ENCODE results near the gene WNT9A. TPM values are rescaled to one million over a fixed set of nuclear protein-coding genes. Genes with fewer than 3 reads are reported as not detected.

WNT9A gene
- total RNA-seq, 1 experiment from 2014 or later, result 1.5 TPM

DNA sequence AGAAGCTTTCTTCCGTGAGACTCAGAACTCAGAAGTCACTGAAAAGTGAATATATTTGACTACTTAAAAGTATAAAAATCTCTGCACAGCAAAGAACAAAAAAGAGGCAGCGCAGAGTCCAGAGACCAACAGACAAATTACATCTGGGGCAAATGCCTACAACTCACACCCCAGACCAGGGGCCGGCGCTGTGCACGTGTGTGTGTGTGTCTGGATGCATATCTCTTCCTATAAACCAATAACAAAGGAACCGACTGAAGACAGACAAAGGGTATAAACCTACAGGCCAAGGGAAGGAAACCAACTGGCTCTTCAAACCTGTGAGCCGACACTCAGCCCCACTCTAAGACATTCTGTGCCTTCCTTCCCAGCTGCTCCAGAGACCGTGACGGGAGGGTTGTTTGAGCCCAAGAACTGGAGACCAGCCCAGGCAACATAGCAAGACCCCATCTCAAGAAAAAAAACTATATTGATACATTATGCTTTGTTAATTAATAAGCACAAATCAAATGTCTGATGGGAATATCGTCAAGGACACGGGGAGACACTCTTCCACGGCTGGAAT lies 18.8 kb downstream of the WNT9A start (continued):
- TF ChIP-seq, protein P1, sequence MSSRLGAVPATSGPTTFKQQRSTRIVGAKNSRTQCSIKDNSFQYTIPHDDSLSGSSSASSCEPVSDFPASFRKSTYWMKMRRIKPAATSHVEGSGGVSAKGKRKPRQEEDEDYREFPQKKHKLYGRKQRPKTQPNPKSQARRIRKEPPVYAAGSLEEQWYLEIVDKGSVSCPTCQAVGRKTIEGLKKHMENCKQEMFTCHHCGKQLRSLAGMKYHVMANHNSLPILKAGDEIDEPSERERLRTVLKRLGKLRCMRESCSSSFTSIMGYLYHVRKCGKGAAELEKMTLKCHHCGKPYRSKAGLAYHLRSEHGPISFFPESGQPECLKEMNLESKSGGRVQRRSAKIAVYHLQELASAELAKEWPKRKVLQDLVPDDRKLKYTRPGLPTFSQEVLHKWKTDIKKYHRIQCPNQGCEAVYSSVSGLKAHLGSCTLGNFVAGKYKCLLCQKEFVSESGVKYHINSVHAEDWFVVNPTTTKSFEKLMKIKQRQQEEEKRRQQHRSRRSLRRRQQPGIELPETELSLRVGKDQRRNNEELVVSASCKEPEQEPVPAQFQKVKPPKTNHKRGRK (CRISPR knock-in tag; IDR thresholded peaks at IDR 0.05; ENCODE audit: borderline replicate concordance), result no peak
- TF ChIP-seq SMAD4 (CRISPR knock-in tag; IDR thresholded peaks at IDR 0.05) (no peak), IRF2 (CRISPR knock-in tag; IDR thresholded peaks at IDR 0.05; ENCODE audit: borderline replicate concordance, low read depth) (no peak), ZNF219 (CRISPR knock-in tag; IDR thresholded peaks at IDR 0.05; ENCODE audit: borderline replicate concordance) (no peak), JAZF1 (CRISPR knock-in tag; IDR thresholded peaks at IDR 0.05) (no peak)
- TF ChIP-seq, protein P2, sequence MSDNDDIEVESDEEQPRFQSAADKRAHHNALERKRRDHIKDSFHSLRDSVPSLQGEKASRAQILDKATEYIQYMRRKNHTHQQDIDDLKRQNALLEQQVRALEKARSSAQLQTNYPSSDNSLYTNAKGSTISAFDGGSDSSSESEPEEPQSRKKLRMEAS (CRISPR knock-in tag; IDR thresholded peaks at IDR 0.05), result no peak
- TF ChIP-seq, protein P3, sequence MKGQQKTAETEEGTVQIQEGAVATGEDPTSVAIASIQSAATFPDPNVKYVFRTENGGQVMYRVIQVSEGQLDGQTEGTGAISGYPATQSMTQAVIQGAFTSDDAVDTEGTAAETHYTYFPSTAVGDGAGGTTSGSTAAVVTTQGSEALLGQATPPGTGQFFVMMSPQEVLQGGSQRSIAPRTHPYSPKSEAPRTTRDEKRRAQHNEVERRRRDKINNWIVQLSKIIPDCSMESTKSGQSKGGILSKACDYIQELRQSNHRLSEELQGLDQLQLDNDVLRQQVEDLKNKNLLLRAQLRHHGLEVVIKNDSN (CRISPR knock-in tag; IDR thresholded peaks at IDR 0.05), result no peak
- TF ChIP-seq, protein P4, sequence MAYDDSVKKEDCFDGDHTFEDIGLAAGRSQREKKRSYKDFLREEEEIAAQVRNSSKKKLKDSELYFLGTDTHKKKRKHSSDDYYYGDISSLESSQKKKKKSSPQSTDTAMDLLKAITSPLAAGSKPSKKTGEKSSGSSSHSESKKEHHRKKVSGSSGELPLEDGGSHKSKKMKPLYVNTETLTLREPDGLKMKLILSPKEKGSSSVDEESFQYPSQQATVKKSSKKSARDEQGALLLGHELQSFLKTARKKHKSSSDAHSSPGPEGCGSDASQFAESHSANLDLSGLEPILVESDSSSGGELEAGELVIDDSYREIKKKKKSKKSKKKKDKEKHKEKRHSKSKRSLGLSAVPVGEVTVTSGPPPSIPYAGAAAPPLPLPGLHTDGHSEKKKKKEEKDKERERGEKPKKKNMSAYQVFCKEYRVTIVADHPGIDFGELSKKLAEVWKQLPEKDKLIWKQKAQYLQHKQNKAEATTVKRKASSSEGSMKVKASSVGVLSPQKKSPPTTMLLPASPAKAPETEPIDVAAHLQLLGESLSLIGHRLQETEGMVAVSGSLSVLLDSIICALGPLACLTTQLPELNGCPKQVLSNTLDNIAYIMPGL (CRISPR knock-in tag; IDR thresholded peaks at IDR 0.05), result no peak
- TF ChIP-seq, protein P5, sequence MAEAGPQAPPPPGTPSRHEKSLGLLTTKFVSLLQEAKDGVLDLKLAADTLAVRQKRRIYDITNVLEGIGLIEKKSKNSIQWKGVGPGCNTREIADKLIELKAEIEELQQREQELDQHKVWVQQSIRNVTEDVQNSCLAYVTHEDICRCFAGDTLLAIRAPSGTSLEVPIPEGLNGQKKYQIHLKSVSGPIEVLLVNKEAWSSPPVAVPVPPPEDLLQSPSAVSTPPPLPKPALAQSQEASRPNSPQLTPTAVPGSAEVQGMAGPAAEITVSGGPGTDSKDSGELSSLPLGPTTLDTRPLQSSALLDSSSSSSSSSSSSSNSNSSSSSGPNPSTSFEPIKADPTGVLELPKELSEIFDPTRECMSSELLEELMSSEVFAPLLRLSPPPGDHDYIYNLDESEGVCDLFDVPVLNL (CRISPR knock-in tag; IDR thresholded peaks at IDR 0.05; ENCODE audit: borderline replicate concordance, low read depth), result no peak

DNA sequence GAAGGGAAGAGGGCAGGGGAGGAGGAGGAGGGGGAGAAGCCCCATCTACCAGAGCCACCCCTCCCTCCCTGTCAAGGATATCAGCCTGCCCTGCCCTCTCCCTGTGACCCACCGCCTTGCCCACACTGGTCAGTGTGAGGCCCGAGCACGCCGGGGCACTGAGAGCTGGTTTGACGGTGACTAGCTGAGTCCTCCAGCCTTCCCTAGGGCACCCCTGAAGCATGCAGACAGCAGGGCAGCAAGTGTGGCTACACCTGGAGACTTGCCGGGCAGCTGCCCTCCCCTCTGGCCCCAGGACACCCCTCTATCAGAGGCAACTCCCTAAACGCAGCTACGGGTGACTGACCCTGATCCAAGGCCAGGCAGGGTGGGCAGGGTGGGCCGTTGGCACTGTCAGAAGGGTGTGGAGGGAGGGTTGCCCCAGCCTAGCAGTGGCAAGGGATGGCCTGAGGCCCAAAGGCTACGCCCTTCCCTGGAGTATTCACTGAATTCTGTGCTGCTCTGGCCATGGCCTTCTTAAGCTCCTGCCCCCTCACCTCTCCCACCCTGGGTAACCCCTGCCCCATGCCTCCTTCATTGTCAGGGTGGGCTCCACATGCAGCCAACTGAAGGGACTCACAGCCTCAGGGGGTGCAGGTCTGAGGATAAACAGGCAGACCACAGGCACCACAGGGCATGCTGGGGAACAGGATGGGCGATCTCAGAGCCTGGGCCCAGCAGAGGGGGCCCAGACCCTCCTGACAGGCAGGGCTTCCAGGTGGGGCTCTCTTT lies 19.6 kb downstream of the WNT9A start:
- no peak for ATAC-seq
- Mint-ChIP-seq H3K27ac (no peak overlapping the region; the same call in 1 of the 2 replicates), H3K27me3 (ENCODE audit: low read depth) (no peaks in the 10 kb centered on the region; the same call in 1 of the 2 replicates), H3K4me3 (no peak overlapping the region), H3K4me1 (no peaks in the 10 kb centered on the region), H3K36me3 (no peaks in the 10 kb centered on the region), H3K9me3 (no peaks in the 10 kb centered on the region)
- TF ChIP-seq, protein P1 (CRISPR knock-in tag; IDR thresholded peaks at IDR 0.05; ENCODE audit: borderline replicate concordance), result no peak
- TF ChIP-seq, protein P6, sequence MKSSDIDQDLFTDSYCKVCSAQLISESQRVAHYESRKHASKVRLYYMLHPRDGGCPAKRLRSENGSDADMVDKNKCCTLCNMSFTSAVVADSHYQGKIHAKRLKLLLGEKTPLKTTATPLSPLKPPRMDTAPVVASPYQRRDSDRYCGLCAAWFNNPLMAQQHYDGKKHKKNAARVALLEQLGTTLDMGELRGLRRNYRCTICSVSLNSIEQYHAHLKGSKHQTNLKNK (CRISPR knock-in tag; IDR thresholded peaks at IDR 0.05), result no peak
- TF ChIP-seq NR2C2 (CRISPR knock-in tag; IDR thresholded peaks at IDR 0.05), result no peak
- TF ChIP-seq, protein P2 (CRISPR knock-in tag; IDR thresholded peaks at IDR 0.05), result no peak
- TF ChIP-seq, protein P7, sequence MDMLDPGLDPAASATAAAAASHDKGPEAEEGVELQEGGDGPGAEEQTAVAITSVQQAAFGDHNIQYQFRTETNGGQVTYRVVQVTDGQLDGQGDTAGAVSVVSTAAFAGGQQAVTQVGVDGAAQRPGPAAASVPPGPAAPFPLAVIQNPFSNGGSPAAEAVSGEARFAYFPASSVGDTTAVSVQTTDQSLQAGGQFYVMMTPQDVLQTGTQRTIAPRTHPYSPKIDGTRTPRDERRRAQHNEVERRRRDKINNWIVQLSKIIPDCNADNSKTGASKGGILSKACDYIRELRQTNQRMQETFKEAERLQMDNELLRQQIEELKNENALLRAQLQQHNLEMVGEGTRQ (CRISPR knock-in tag; IDR thresholded peaks at IDR 0.05), result no peak
- no peak for TF ChIP-seq TEAD1 (CRISPR knock-in tag; IDR thresholded peaks at IDR 0.05)
- DNase-seq (ENCODE audit: low spot score), result no peak
- POLR2A ChIA-PET, result no interaction called here
- CTCF ChIA-PET, result interaction anchor here (1.6 kb wide), 1 partner anchor 25 kb away, joined by 6 read pairs; no protein-coding TSS in a partner anchor
